IPS DF 4.7 (cell line): Measurements from ENCODE around the gene DHRS3.

ENCODE experiments used
- DNase-seq: peaks from one replicate; pipeline ENCODE4 v3.0.0-alpha.2; 2013; ENCODE audit warnings: low spot score; ENCODE audit errors: extremely low read depth

The DHRS3 gene

GRCh38 chr1:12554521-12555305 lies 63.3 kb downstream of the DHRS3 start:
- DNase-seq: no peak

- DNase-seq: no peak
These were observed 64.0 kb downstream of the DHRS3 start for GRCh38 chr1:12553963-12554362.

GRCh38 chr1:12552951-12553921 lies 64.8 kb downstream of the DHRS3 start:
- DNase-seq: no peak

GRCh38 chr1:12552111-12552888 lies 65.7 kb downstream of the DHRS3 start:
- no peak for DNase-seq

- no peak for DNase-seq
These were observed 66.4 kb downstream of the DHRS3 start for GRCh38 chr1:12551584-12551983.

GRCh38 chr1:12549460-12550349 lies 68.3 kb downstream of the DHRS3 start:
- no peak for DNase-seq

- no peak for DNase-seq
These were observed 69.0 kb downstream of the DHRS3 start for GRCh38 chr1:12548973-12549459.

GRCh38 chr1:12548279-12548972 lies 69.6 kb downstream of the DHRS3 start:
- DNase-seq: no peak

- no peak for DNase-seq
These were observed 70.3 kb downstream of the DHRS3 start for GRCh38 chr1:12547586-12548225.

- no peak for DNase-seq
These were observed 71.0 kb downstream of the DHRS3 start for GRCh38 chr1:12546771-12547585.

- DNase-seq: no peak
These were observed 73.0 kb downstream of the DHRS3 start for GRCh38 chr1:12544992-12545391.

GRCh38 chr1:12544357-12544756 lies 73.7 kb downstream of the DHRS3 start:
- DNase-seq: no peak

- DNase-seq: no peak
These were observed 74.3 kb downstream of the DHRS3 start for GRCh38 chr1:12543740-12544154.

GRCh38 chr1:12542616-12543592 lies 75.1 kb downstream of the DHRS3 start:
- no peak for DNase-seq

- no peak for DNase-seq
These were observed 75.9 kb downstream of the DHRS3 start for GRCh38 chr1:12542138-12542465.

GRCh38 chr1:12541274-12542137 lies 76.5 kb downstream of the DHRS3 start:
- no peak for DNase-seq
